ENCODE measurements around the gene RAB6B. TPM values are rescaled to one million over a fixed set of nuclear protein-coding genes. Genes with fewer than 3 reads are reported as not detected.
A peak's percentile ranks its signal among the peaks of the same experiment; 100 is the strongest.

RAB6B gene
- total RNA-seq, 4 donors from 2014 or later: 0.53 to 1.2 (median 0.81) TPM

- no peaks in the 10 kb centered on the region for H3K36me3 ChIP-seq
- no peak for TF ChIP-seq CTCF (IDR thresholded peaks at IDR 0.05)
- no peak for TF ChIP-seq POLR2A (IDR thresholded peaks at IDR 0.05)
- no peak overlapping the region for H3K4me3 ChIP-seq
- DNase-seq: peak in 2 of 3 donors; percentile 6 to 22
- H3K9me3 ChIP-seq: no peaks in the 10 kb centered on the region
- no peaks in the 10 kb centered on the region for H3K27me3 ChIP-seq
- no peak overlapping the region for H3K27ac ChIP-seq
- peaks cover 0 to 8% (median 2%) of the 10 kb centered on the region in 4 donors for H3K4me1 ChIP-seq
Measured at GRCh38 chr3:133937061-133937686, 41.5 kb upstream of the RAB6B start.

- H3K4me1 ChIP-seq: peaks cover 0 to 8% (median 2%) of the 10 kb centered on the region in 4 donors
- H3K4me3 ChIP-seq: no peak overlapping the region
- no peak overlapping the region for H3K27ac ChIP-seq
- H3K27me3 ChIP-seq: no peaks in the 10 kb centered on the region
- H3K36me3 ChIP-seq: no peaks in the 10 kb centered on the region
- H3K9me3 ChIP-seq: no peaks in the 10 kb centered on the region
- TF ChIP-seq CTCF (IDR thresholded peaks at IDR 0.05): no peak
- TF ChIP-seq POLR2A (IDR thresholded peaks at IDR 0.05): no peak
- peak in 2 of 3 donors; percentile 8 to 38 for DNase-seq
Measured at GRCh38 chr3:133935843-133936769, 40.4 kb upstream of the RAB6B start.

- H3K27ac ChIP-seq: peak overlapping the region in 3 of 4 donors; percentile 43 to 75 (median 74)
- no peaks in the 10 kb centered on the region for H3K36me3 ChIP-seq
- no peaks in the 10 kb centered on the region for H3K27me3 ChIP-seq
- TF ChIP-seq CTCF (IDR thresholded peaks at IDR 0.05) (no peak), POLR2A (IDR thresholded peaks at IDR 0.05) (no peak)
- peak in 2 of 3 donors; percentile 9 to 37 for DNase-seq
- H3K4me3 ChIP-seq: no peak overlapping the region
- H3K9me3 ChIP-seq: no peaks in the 10 kb centered on the region
- peaks cover 0 to 8% (median 2%) of the 10 kb centered on the region in 4 donors for H3K4me1 ChIP-seq
Measured at GRCh38 chr3:133934996-133935842, 39.5 kb upstream of the RAB6B start.

GRCh38 chr3:133934073-133934970, 38.6 kb upstream of the RAB6B start:
- Histone ChIP-seq H3K9me3 (no peaks in the 10 kb centered on the region), H3K36me3 (no peaks in the 10 kb centered on the region), H3K27me3 (no peaks in the 10 kb centered on the region), H3K27ac (peak overlapping the region in 3 of 4 donors; percentile 74 to 79 (median 75)), H3K4me3 (no peak overlapping the region), H3K4me1 (peaks cover 0 to 8% (median 2%) of the 10 kb centered on the region in 4 donors)
- peak; percentile 7 to 83 (median 83) for DNase-seq
- TF ChIP-seq CTCF (IDR thresholded peaks at IDR 0.05) (no peak), POLR2A (IDR thresholded peaks at IDR 0.05) (no peak)
